Fibroblast of the aortic adventitia (primary cell): ENCODE results near the gene BSG. TPM values are rescaled to one million over a fixed set of nuclear protein-coding genes. Genes with fewer than 3 reads are reported as not detected.

Source experiments
- DNase-seq: peaks from one replicate; pipeline ENCODE4 v3.0.0-alpha.2; 2010; ENCODE audit warnings: low read depth
- H3K4me3 ChIP-seq: 2 replicates; pipeline ENCODE4 v1.5.1; 2011; ENCODE audit warnings: low read depth, mild to moderate bottlenecking, control low read depth, low read length, moderate library complexity
- CTCF ChIP-seq: IDR thresholded peaks from 2 replicates; pipeline ENCODE4 v1.5.1; 2011; ENCODE audit warnings: mild to moderate bottlenecking, low read length, control low read depth, inconsistent platforms; ENCODE audit not compliant: insufficient read depth
- total RNA-seq: library from RNA; depleted of rRNA; stranded (reverse); fragments of >200 nt; gene quantifications from 2 replicates; pipeline ENCODE4 v1.2.3, GENCODE V29; 2012; ENCODE audit warnings: low replicate concordance

BSG gene
- total RNA-seq, 1 donor, result 239 TPM

- peak; percentile 69 for DNase-seq
- peak overlapping the region; percentile 93 for H3K4me3 ChIP-seq
- no peak for TF ChIP-seq CTCF
These were observed 535 bp downstream of the BSG start for GRCh38 chr19:572743-573518.

- H3K4me3 ChIP-seq, result peak overlapping the region; percentile 93
- DNase-seq, result no peak
- TF ChIP-seq CTCF, result no peak
These were observed 1.1 kb downstream of the BSG start for GRCh38 chr19:573519-573825.

GRCh38 chr19:574658-575526 is 2.5 kb downstream of the BSG start:
- peak; percentile 54 for DNase-seq
- no peak for TF ChIP-seq CTCF
- H3K4me3 ChIP-seq, result peak overlapping the region; percentile 57

- no peak for TF ChIP-seq CTCF
- H3K4me3 ChIP-seq, result peak overlapping the region; percentile 57
- peak; percentile 43 for DNase-seq
These were observed 3.4 kb downstream of the BSG start for GRCh38 chr19:575527-576506.

- TF ChIP-seq CTCF, result no peak
- no peak for DNase-seq
- no peak overlapping the region for H3K4me3 ChIP-seq
These were observed 4.5 kb downstream of the BSG start for GRCh38 chr19:576768-577438.
